CD4-positive, alpha-beta T cell treated with Interferon gamma for 1 hour (primary cell): ENCODE data around the gene MS4A6A.
"Not testable (repeated sequence)": the region's sequence is repeated elsewhere in the genome, so short reads cannot be mapped to it uniquely, and the experiment has no call there.

Experiments used
- DNase-seq: peaks from one replicate; pipeline ENCODE4 v3.0.0-alpha.2; 2020

MS4A6A gene

DNA sequence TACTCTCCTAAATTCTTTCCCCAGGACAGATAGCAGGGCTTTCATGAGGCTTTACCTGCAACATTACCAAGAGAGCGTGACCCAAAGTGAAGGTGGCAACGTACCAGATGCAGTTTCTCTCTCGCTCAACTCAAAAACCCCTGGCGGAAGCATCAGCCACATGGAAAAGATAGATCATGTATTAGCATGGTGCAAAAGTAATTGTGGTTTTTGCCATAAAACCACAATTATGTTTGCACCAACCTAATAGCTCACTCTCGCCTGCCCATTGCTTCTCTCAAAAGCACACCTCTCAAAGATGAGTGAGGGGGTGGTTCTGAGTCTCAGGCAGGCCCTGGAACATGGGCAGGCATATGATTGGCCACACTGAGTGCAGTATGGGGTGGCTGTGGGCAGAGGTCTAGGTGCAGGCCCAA, 7.0 kb downstream of the MS4A6A start:
- no peak for DNase-seq

DNA sequence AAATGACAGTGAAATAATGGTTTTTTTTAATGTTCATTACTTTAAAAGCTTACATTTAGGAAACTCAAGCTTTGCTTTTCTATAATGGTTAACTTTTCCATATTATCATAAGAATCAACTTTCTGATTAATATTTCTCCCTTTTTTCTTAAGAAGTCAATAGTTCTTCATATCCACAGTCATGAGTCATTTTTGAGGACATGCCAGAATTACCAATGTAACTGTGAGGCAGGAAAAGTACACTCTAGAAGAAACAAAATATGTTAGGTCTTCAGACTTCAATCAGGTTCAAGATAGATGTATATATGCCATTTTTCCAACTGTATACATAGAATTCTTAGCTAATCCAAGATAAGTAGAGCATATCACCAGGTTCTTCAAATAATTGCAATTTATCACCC, 10.9 kb downstream of the MS4A6A start:
- DNase-seq, result no peak

DNA sequence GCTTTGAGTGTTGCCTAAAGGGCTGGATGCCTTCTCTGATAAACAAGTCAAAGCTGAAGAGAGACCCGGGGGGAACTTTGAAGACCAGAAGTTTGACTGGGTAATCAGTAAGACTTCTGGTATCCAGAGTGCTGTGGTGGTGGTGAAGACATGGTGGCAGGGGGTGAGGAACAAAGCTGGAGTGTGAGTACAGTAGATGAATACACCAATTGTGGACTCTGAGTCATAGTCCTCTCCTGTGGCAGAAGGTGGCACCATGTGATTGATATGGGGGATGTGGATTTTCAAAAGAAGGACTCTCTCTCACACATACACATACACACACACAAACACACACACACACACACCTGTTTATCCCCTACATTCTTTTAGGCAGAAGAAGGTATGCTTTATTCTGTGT, 12.3 kb downstream of the MS4A6A start:
- DNase-seq, result no peak

DNA sequence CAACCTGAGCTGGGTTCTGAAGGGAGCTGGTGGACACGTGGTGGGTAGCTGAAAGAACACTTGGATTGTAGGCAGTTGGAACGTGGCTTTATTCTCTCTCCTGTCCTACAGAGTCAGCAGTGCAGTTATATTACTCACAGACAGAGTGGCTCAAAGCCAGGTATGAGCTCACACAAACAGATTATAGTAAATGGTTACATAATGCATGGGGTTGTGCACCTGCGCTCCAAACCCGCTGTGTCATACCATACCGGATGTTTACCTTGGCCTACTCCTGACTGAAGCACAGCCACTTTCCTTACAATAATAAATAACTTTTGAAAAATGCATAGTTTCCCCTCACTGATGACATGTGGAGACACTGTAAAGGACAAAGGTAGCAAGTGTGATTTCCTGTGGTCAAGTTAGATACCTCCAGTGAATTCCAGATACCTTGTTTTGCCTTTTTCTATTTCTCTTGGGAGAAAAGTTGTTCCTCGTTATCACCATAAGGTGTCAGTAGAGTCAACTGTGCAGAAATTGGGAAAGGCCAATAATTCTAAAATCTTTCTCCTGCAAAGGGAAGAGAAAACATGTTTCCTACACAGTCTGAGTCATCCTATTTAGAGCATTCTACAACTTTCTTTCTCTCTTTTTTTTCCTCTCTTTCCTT, 13.5 kb downstream of the MS4A6A start:
- no peak for DNase-seq

DNA sequence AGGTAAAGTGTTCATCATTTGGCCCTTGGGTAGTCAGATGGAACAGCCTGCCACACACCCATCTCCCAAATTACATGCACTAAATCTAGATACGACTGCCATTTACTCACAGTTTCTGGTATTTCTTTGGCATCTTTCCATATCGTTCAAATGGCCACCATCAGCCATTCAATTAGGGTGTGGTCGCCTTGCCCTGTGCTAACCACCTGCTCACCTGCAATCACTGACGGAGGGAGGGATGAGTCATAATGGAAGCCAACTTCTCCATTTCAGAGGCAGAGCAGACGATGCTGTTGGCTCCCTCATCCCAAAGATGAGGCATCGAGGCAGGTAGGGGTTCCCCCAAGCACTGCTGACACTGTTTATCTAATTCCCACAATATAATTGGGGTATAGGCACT, 14.6 kb downstream of the MS4A6A start:
- no peak for DNase-seq

DNA sequence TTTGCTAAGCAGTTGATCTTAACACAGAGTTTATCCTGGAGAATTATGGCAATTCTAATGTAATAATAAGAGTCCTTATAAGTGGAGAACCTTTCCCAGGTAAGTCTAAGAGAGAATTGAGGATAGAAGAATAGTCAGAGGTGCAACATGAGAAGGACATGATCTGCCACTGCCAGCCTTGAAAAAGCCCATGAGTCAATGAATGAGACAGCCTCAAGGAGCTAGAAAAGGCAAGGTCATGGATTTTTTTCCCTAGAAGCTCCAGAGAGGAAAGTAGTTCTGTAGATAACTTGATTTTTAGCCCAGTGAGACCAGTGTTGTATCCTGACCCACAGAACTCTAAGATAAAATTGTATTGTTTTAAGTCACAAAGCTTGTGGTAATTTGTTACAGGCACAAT, 16.9 kb downstream of the MS4A6A start:
- no peak for DNase-seq

DNA sequence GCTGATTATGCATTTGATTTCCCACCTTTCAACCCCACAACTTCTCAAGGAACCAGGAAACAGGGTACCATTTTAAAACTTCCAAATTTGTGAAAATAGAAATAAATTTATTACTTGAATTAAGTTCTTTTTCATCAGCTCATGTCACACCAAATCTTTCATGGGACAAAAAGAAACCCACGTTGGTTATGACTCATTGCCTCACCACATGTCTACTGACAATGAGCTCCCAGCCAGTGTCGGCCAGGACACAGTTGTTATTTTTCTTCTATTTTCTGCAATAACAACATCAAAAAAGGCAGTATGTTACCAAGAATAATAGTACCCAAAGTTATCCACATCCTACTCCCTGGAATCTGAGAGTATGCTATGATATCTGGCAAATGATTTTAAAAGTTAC, 17.3 kb downstream of the MS4A6A start:
- DNase-seq, result no peak

DNA sequence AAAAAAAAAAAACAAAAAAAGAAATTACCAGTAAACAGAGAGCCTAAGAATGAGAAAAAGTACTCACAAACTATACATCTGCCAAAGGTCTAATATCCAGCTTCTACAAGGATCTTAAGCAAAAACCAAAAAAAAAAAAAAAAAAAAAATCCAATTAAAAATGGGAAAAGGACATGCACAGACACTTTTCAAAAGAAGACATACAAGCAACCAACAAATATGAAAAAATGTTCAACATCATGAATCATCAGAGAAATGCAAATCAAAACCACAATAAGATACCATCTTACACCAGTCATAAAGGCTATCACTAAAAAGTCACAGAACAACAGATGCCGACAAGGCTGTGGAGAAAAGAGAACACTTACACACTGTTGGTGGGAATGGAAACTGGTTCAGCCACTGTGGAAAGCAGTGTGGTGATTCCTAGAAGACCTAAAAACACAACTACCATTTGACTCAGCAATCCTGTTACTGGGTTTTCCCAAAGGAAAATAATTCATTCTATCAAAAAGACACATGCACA, 18.3 kb downstream of the MS4A6A start:
- DNase-seq, result no peak

DNA sequence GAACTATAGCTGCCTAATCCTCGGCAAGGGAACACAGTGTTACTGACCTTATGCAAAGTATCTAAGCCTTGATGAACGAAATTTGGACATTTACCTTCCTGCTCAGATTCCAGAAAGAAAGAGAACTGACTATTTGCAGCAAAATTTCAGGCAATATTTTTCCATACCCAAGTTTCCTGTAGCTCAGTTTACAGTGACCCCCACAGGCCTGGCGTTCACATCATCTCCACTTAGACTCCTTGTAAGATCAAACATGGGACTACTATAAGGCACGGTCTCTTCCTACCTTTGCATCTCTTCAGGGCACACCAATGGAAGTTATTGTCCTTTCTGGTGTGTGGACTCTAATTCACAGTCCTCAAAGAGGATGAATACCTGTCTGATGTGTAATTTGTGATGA, 21.1 kb downstream of the MS4A6A start:
- DNase-seq, result no peak

DNA sequence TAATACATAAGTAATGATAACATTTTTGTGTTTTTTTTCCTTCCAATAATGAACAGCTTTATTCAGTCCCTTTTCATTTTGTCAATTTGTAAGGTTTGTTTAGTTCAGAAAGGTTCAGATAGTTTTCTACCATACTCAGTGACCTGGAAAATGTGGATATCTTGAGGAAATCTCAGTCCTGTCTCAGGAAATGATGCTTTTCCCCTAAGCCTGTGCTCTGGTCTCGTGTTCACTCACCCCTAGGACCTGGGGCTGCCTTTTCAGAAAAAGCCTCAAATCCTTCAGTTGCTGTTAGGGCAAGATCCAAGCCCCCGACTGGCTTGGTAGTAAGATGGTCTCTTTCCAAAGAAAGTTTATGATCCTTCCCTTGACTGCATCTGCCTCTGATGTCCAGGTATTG, 21.8 kb downstream of the MS4A6A start:
- DNase-seq, result no peak

DNA sequence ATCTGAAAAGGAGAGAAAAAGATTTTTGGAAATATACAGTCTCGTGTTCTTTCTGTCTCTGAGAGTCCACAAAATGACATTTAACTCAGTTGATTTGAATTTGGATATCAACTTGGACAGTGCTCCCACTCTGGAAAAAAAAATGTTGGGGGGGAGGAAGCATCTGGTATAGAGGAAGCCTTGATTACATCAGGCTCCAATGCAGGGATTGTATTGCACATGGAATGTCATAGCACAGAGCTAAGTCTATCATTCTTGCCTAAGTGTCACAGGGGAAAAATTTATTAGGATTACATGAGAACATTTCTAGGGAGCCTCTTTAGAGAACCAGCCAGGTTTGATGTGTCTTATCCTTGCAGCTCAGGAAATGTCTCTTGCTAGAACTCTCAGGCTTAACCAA, 23.0 kb downstream of the MS4A6A start:
- no peak for DNase-seq

DNA sequence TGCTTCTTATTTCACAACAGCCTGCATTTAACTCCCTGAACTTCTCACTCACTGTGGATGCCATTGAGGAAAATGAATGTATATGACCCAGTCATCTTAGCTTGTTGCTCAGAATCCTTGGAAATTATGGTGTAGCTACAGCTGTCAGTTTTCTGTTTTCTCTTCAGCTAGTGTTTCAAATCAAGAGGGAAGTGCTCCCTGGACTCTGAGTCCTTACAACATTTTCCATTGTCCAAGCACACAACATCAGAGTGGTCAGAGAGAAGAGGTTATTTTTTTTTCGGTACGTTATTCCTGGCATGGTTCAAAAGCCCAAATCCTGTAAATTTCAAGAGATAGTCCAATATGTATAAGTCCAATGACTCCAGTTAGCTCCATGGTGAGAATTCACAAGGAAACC, 23.6 kb downstream of the MS4A6A start:
- no peak for DNase-seq

DNA sequence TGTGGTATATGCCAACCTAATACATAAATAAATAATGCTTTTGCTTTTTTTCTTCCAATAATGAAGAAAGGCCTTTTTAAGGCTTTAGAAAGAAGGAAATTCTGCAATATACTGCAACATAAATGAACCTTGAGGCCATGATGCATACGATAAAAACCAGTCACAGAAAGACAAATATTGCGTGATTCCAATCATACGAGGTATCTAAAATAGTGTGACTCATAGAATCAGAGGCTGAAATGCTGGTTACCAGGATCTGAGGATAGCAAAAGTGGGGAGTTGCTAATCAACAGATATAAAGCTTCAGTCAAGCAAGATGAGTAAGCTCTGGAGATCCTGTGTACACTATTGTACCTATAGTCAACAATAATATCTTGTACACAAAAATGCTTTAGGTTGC, 24.2 kb downstream of the MS4A6A start:
- no peak for DNase-seq

DNA sequence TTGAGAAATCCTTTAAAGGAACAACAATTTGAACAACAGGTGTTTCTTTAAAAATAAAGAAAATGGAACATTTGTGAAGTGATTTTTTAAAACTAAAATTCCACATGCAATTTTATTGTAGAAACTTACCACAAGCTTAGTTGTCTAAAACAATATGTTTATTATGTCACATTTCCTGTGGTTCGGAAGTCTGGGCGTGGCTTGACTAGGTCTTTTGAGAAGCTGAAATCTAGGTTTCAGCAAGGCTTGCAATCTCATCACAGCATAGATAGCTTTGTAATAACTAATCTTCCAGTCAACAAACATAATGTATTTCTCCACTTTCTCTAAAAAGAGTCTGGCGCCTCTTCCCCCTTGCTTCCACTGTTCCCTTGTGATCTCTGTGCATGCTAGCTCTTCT, 27.0 kb downstream of the MS4A6A start:
- DNase-seq, result no peak

DNA sequence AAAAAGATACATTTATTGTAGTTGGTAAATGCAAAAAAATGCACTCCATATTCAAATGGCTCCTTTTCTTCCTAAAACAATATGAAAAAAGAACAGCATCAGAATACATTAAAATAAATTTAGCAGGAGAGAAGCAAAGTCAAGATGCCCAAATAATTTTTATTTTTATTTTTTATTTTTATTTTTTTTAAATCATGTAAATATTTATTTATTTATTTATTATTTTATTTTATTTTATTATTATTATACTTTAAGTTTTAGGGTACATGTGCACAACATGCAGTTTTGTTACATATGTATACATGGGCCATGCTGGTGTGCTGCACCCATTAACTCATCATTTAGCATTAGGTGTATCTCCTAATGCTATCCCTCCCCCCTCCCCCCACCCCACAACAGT, 30.2 kb downstream of the MS4A6A start:
- DNase-seq, result not testable (repeated sequence)

DNA sequence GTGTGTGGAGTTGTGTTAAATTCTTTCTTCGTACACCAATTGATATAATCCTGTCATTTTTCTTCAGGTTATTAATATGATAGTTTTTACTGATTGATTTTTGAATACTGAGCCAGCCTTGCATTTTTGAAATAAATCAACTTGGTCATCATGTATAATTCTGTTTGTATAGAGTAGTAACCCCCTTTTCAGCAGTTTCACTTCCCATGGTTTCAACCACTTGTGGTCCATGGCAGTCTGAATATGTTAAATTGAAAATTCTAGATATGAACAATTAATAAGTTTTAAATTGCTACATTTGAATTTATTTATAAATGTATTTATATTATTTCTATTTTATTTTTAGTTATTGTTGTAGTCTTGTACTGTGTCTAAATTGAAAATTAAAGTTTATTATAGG, 32.6 kb downstream of the MS4A6A start:
- no peak for DNase-seq

DNA sequence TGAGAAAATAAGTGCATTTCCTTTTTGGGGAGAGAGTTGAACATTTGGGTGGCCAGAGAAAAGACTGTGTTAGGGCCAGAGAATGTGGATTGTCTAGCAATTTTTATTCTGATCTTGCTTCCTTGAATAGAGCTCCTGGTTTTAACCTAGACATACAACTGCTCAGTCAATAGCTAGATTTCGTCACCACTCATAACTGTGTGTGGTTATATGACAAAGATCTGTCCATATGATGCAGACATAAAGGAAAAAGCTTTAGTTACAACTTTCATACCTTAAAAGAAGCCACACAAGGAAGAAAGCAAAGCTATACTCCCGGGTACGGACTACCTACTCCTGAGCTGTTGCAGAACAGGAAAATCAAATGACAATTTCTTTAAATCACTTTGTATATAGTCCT, 37.2 kb downstream of the MS4A6A start:
- DNase-seq, result no peak

DNA sequence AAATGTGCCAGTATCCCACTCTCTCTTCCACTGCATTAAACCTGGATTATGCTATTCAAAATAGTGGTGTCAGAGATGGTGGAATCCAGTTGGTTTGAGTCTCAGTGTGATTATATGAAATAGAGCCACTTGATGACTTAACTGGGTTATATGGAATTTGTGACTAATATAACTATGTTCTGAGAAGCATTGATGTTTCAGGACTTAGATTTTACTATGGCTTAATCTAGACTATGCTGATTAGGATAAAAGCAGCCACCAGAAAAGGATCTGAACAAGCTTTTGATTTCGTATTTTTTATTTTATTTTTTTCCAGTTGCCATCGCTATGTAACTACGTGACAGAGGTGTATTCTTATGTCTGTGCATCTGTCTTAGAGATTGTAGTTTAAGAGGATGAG, 39.1 kb downstream of the MS4A6A start:
- no peak for DNase-seq

DNA sequence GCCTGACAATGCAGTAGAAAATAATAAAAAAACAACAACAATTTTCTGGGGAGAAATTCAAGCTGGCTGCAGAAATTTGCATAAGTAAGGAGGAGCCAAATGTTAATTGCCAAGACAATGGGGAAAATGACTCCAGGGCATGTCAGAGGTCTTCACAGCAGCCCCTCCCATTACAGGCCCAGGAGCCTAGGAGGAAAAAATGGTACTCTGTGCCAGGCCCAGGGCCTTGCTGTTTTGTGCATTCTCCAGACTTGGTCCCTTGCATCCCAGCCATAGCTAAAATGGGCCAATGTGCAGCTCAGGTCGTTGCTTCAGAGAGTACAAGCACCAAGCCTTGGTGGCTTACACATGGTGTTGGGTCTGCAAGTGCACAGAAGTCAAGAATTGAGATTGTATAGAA, 49.0 kb downstream of the MS4A6A start:
- DNase-seq, result no peak

DNA sequence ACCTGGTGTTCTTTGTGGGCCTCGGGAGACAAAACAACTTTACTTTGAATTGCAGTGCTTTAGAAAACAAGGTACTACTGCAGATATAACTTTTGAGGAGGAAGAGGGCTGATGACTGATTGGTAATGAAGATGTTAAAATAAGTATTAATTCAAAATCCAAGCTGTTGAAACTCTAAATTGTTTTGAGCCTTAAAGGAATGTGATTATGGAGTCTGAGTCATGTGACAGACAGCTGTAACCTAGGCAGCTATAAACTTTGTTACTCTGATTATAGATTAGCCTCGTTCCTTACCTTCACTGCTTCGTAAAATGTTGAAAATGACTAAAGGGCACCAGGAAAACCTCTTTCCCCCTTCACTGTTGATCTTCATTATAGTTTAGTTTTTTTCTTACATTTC, 51.0 kb downstream of the MS4A6A start:
- no peak for DNase-seq

DNA sequence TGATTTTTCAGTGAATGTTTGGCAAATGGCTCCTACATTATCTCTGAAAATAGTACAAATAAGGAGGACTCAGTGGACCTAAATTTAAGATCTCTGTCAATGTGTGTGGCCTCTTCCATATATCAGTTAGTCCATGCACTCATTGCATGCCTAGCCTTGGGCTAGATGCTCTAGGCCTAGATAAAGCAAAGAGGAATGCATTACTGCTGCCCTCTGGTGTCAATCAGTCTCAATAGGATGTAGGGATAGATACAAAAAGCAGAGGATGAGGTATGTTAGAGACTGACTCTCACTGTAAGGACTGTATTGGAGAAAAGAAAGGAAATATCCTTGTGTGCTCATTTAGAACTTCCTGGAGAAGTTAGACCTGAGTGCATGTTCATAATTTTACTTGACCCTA, 52.4 kb downstream of the MS4A6A start:
- no peak for DNase-seq

DNA sequence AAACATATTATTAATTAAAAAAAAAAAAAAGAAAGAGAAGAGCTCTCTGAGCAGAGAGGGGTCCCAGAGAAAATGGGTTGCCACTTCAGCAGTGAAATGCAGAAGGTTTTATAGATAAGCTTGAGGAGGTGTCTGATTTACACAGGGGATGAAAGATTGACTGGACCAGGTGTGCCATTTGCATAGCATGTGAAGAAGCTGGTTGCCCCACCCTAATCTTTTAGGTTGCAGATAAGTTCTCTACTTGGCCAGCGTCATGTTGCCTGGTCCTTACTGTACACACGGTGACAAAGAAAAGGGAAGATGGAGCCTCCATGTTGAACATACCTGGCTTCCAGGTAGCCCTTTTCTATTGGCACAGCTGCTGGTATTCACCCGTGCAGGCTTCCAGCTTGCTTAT, 53.0 kb downstream of the MS4A6A start:
- no peak for DNase-seq

DNA sequence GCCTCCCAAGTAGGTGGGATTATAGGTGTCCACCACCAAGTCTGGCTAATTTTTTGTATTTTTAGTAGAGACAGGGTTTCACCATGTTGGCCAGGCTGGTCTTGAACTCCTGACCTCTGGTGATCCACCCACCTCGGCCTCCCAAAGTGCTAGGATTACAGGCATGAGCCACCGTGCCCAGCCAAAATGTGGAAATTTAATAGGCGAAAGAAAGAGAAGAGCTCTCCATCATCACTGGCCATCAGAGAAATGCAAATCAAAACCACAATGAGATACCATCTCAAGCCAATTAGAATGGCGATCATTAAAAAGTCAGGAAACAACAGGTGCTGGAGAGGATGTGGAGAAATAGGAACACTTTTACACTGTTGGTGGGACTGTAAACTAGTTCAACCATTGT, 54.0 kb downstream of the MS4A6A start:
- DNase-seq, result not testable (repeated sequence)

DNA sequence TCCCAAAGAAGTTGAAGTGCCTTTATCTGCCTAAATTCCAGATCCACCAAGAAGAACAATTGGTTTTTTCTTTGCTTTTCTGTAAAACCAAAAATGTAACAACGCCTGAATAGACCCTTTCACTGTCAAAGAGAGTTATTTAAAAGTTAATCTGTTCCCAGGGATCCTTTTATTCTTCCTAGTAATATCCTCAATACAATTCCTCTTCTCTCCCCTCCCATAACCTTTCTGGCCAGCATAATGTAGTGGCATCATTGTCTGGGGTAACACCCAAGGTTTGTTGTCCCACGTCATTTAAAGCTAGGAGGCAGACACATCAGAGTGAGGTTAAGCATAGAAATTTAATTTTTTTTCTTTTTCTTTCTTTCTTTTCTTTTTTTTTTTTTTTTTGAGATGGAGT, 54.5 kb downstream of the MS4A6A start:
- DNase-seq, result no peak

DNA sequence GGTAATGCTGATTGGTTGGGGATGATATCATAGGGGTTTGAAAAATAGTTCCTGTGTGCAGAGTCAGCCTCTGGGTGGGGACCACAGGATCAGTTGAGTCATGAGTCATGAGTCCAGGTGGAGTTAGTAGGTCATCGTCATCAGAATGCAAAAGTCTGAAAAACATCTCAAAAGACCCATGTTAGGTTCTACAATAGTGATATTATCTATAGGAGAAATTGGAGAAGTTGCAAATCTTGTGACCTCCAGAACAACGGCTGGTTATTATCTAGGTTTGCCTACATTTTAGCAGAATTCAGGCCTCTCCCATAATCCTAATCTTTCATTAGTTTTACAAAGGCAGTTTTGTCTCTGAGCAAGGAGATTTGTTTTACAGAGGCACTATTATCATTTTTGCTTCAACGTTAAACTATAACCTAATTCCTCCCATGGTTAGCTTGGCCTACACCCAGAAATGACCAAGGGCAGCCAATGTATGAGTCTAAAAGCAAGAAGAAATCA, 55.5 kb downstream of the MS4A6A start:
- no peak for DNase-seq
